Measurements from ENCODE around the gene NR2F1-AS1. TPM values are rescaled to one million over a fixed set of nuclear protein-coding genes. Genes with fewer than 3 reads are reported as not detected.

The NR2F1-AS1 gene
- total RNA-seq, 1 donor from 2014 or later, result 6.9 TPM

DNA sequence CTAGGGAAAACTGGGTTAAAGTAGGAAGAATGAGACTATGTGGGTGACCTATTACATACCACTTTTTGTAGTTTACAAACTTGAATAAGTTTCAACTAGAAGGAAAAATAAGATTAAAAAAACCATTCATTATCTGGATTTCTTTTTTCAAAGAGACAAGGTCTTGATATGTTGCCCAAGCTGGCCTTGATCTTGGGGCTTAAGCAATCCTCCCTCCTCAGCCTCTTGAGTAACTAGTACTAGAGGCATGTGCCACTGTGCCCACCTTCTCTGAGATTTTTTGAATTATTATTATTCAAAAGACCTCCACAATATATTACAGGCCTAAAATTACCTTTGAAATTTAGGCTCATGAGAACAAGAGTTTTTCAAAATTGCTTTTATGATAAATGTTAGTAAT lies 63.2 kb downstream of the NR2F1-AS1 start:
- Histone ChIP-seq H4K20me1 (ENCODE audit: insufficient read depth, low read length) (no peaks in the 10 kb centered on the region), H3K27me3 (ENCODE audit: insufficient read depth, low read length) (no peaks in the 10 kb centered on the region), H3K4me3 (ENCODE audit: insufficient read depth, low read depth, low read length) (no peak overlapping the region), H2AFZ (ENCODE audit: low read depth, low read length) (no peak overlapping the region), H3K9ac (ENCODE audit: low read length) (no peak overlapping the region), H3K27ac (ENCODE audit: low read depth, low read length) (no peak overlapping the region), H3K4me1 (ENCODE audit: insufficient read depth, low read length) (peaks cover 13% of the 10 kb centered on the region), H3K4me2 (ENCODE audit: low read length) (no peak overlapping the region), H3K36me3 (ENCODE audit: insufficient read depth, low read length) (no peaks in the 10 kb centered on the region), H3K79me2 (ENCODE audit: insufficient read depth, low read length) (peaks cover 12% of the 10 kb centered on the region), H3K9me3 (ENCODE audit: insufficient read depth, low read depth, low read length) (peaks cover 2% of the 10 kb centered on the region)
- H3K27me3 Mint-ChIP-seq (ENCODE audit: low read depth, unreplicated experiment), result no peaks in the 10 kb centered on the region
- H3K4me3 Mint-ChIP-seq (ENCODE audit: unreplicated experiment), result no peak overlapping the region
- peaks cover 7% of the 10 kb centered on the region for H3K4me1 Mint-ChIP-seq (ENCODE audit: low read depth, unreplicated experiment)
- H3K9me3 Mint-ChIP-seq (ENCODE audit: unreplicated experiment), result peaks cover 9% of the 10 kb centered on the region
- TF ChIP-seq, protein P1, sequence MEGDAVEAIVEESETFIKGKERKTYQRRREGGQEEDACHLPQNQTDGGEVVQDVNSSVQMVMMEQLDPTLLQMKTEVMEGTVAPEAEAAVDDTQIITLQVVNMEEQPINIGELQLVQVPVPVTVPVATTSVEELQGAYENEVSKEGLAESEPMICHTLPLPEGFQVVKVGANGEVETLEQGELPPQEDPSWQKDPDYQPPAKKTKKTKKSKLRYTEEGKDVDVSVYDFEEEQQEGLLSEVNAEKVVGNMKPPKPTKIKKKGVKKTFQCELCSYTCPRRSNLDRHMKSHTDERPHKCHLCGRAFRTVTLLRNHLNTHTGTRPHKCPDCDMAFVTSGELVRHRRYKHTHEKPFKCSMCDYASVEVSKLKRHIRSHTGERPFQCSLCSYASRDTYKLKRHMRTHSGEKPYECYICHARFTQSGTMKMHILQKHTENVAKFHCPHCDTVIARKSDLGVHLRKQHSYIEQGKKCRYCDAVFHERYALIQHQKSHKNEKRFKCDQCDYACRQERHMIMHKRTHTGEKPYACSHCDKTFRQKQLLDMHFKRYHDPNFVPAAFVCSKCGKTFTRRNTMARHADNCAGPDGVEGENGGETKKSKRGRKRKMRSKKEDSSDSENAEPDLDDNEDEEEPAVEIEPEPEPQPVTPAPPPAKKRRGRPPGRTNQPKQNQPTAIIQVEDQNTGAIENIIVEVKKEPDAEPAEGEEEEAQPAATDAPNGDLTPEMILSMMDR (IDR thresholded peaks at IDR 0.05; ENCODE audit: insufficient read depth, low read depth, low read length), result no peak
- no peak for TF ChIP-seq EZH2 (IDR thresholded peaks at IDR 0.05; ENCODE audit: insufficient read depth, low read length)
- no peak for FAIRE-seq
- H3K36me3 Mint-ChIP-seq (ENCODE audit: low read depth, unreplicated experiment), result peaks cover 8% of the 10 kb centered on the region
- H3K27ac Mint-ChIP-seq (ENCODE audit: unreplicated experiment), result no peak overlapping the region
- no peak for DNase-seq (ENCODE audit: low read depth)

DNA sequence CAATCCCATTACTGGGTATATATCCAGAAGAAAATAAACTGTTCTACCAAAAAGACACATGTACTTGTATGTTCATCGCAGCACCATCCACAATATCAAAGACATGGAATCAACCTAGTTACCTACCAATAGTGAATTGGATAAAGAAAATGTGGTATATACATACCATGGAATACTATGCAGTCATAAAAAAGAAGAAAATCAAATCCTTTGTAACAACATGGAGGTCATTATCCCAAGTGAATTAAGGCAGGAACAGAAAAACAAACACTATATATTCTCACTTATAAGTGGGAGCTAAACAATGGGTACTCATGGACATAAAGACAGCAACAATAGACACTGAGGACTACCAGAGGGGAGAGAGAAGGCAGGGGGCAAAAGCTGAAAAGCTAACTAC lies 67.7 kb downstream of the NR2F1-AS1 start:
- Mint-ChIP-seq H3K36me3 (ENCODE audit: low read depth, unreplicated experiment) (no peaks in the 10 kb centered on the region), H3K9me3 (ENCODE audit: unreplicated experiment) (no peaks in the 10 kb centered on the region), H3K27ac (ENCODE audit: unreplicated experiment) (no peak overlapping the region), H3K27me3 (ENCODE audit: low read depth, unreplicated experiment) (no peaks in the 10 kb centered on the region), H3K4me1 (ENCODE audit: low read depth, unreplicated experiment) (peaks cover 3% of the 10 kb centered on the region), H3K4me3 (ENCODE audit: unreplicated experiment) (no peak overlapping the region)
- TF ChIP-seq EZH2 (IDR thresholded peaks at IDR 0.05; ENCODE audit: insufficient read depth, low read length), result no peak
- TF ChIP-seq, protein P1 (IDR thresholded peaks at IDR 0.05; ENCODE audit: insufficient read depth, low read depth, low read length), result no peak
- Histone ChIP-seq H3K79me2 (ENCODE audit: insufficient read depth, low read length) (no peaks in the 10 kb centered on the region), H2AFZ (ENCODE audit: low read depth, low read length) (no peak overlapping the region), H3K27me3 (ENCODE audit: insufficient read depth, low read length) (no peaks in the 10 kb centered on the region), H3K9me3 (ENCODE audit: insufficient read depth, low read depth, low read length) (no peaks in the 10 kb centered on the region), H3K4me3 (ENCODE audit: insufficient read depth, low read depth, low read length) (no peak overlapping the region), H3K4me2 (ENCODE audit: low read length) (peak overlapping the region; percentile 51), H3K9ac (ENCODE audit: low read length) (peak overlapping the region; percentile 0), H3K36me3 (ENCODE audit: insufficient read depth, low read length) (no peaks in the 10 kb centered on the region), H3K27ac (ENCODE audit: low read depth, low read length) (peak overlapping the region; percentile 78), H3K4me1 (ENCODE audit: insufficient read depth, low read length) (peaks cover 6% of the 10 kb centered on the region), H4K20me1 (ENCODE audit: insufficient read depth, low read length) (no peaks in the 10 kb centered on the region)
- FAIRE-seq (no peak), DNase-seq (ENCODE audit: low read depth) (no peak)

DNA sequence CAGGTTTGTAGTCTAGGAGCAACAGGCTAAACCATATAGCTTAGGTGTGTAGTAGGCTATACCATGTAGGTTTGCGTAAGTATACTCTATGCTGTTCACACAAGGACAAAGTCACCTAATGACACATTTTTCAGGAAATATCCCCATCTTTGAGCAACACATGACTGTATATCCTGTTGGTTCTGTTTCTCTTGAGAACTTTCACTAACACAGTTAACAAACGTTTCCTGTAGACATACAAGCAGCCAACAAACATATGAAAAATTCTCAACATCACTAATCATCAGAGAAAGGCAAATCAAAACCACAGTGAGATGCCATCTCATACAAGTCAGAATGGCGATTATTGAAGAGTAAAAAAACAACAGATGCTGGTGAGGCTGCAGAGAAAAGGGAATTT lies 68.2 kb downstream of the NR2F1-AS1 start:
- FAIRE-seq (peak; percentile 100), DNase-seq (ENCODE audit: low read depth) (peak; percentile 91)
- H3K79me2 ChIP-seq (ENCODE audit: insufficient read depth, low read length), result no peaks in the 10 kb centered on the region
- H3K9me3 Mint-ChIP-seq (ENCODE audit: unreplicated experiment), result no peaks in the 10 kb centered on the region
- peaks cover 3% of the 10 kb centered on the region for H3K4me1 Mint-ChIP-seq (ENCODE audit: low read depth, unreplicated experiment)
- peak overlapping the region; percentile 78 for H3K27ac ChIP-seq (ENCODE audit: low read depth, low read length)
- no peaks in the 10 kb centered on the region for H3K36me3 ChIP-seq (ENCODE audit: insufficient read depth, low read length)
- no peaks in the 10 kb centered on the region for H3K27me3 Mint-ChIP-seq (ENCODE audit: low read depth, unreplicated experiment)
- no peak overlapping the region for H3K4me3 Mint-ChIP-seq (ENCODE audit: unreplicated experiment)
- H3K27me3 ChIP-seq (ENCODE audit: insufficient read depth, low read length), result no peaks in the 10 kb centered on the region
- no peaks in the 10 kb centered on the region for H3K36me3 Mint-ChIP-seq (ENCODE audit: low read depth, unreplicated experiment)
- peak overlapping the region; percentile 51 for H3K4me2 ChIP-seq (ENCODE audit: low read length)
- no peaks in the 10 kb centered on the region for H4K20me1 ChIP-seq (ENCODE audit: insufficient read depth, low read length)
- H3K9me3 ChIP-seq (ENCODE audit: insufficient read depth, low read depth, low read length), result no peaks in the 10 kb centered on the region
- H2AFZ ChIP-seq (ENCODE audit: low read depth, low read length), result no peak overlapping the region
- TF ChIP-seq, protein P1 (IDR thresholded peaks at IDR 0.05; ENCODE audit: insufficient read depth, low read depth, low read length), result no peak
- TF ChIP-seq EZH2 (IDR thresholded peaks at IDR 0.05; ENCODE audit: insufficient read depth, low read length), result no peak
- H3K4me1 ChIP-seq (ENCODE audit: insufficient read depth, low read length), result peaks cover 6% of the 10 kb centered on the region
- peak overlapping the region; percentile 51 for H3K9ac ChIP-seq (ENCODE audit: low read length)
- H3K4me3 ChIP-seq (ENCODE audit: insufficient read depth, low read depth, low read length), result peak overlapping the region; percentile 3
- no peak overlapping the region for H3K27ac Mint-ChIP-seq (ENCODE audit: unreplicated experiment)
